Stimulated activated CD8-positive, alpha-beta memory T cell treated with anti-CD3 and anti-CD28 coated beads, Interleukin-15, amount 100 ng/mL, for 24 hours (primary cell): Measurements from ENCODE around the gene BTBD10.
"Not testable (repeated sequence)": the region's sequence is repeated elsewhere in the genome, so short reads cannot be mapped to it uniquely, and the experiment has no call there.

Source experiments
- DNase-seq: peaks from one replicate; pipeline ENCODE4 v3.0.0-alpha.2; 2020; ENCODE audit warnings: low read depth

BTBD10 gene

GRCh38 chr11:13440100-13440855 lies 22.7 kb downstream of the BTBD10 start:
- DNase-seq = no peak

GRCh38 chr11:13438291-13438690 lies 24.7 kb downstream of the BTBD10 start:
- no peak for DNase-seq

GRCh38 chr11:13436836-13437235 lies 26.2 kb downstream of the BTBD10 start:
- DNase-seq = not testable (repeated sequence)

- no peak for DNase-seq
Measured at GRCh38 chr11:13434247-13435205, 28.5 kb downstream of the BTBD10 start.

GRCh38 chr11:13433437-13433836 lies 29.6 kb downstream of the BTBD10 start:
- DNase-seq = no peak

GRCh38 chr11:13429836-13430235 lies 33.2 kb downstream of the BTBD10 start:
- no peak for DNase-seq

- DNase-seq = no peak
Measured at GRCh38 chr11:13429288-13429687, 33.7 kb downstream of the BTBD10 start.

- DNase-seq = no peak
Measured at GRCh38 chr11:13427440-13427839, 35.6 kb downstream of the BTBD10 start.

- no peak for DNase-seq
Measured at GRCh38 chr11:13423372-13423771, 39.6 kb downstream of the BTBD10 start.

GRCh38 chr11:13421561-13421960 lies 41.5 kb downstream of the BTBD10 start:
- no peak for DNase-seq

GRCh38 chr11:13415201-13415600 lies 47.8 kb downstream of the BTBD10 start:
- no peak for DNase-seq

GRCh38 chr11:13405220-13405619 lies 57.8 kb downstream of the BTBD10 start:
- DNase-seq = no peak

GRCh38 chr11:13398335-13398734 lies 64.7 kb downstream of the BTBD10 start:
- DNase-seq = not testable (repeated sequence)

- DNase-seq = no peak
Measured at GRCh38 chr11:13391217-13391616, 71.8 kb downstream of the BTBD10 start.

GRCh38 chr11:13388741-13389140 lies 74.3 kb downstream of the BTBD10 start:
- no peak for DNase-seq

GRCh38 chr11:13386567-13386966 lies 76.5 kb downstream of the BTBD10 start:
- DNase-seq = no peak

GRCh38 chr11:13384908-13385640 lies 77.9 kb downstream of the BTBD10 start:
- no peak for DNase-seq

- DNase-seq = no peak
Measured at GRCh38 chr11:13382751-13383150, 80.3 kb downstream of the BTBD10 start.

GRCh38 chr11:13380731-13381130 lies 82.3 kb downstream of the BTBD10 start:
- DNase-seq = no peak

- no peak for DNase-seq
Measured at GRCh38 chr11:13378316-13378715, 84.7 kb downstream of the BTBD10 start.

GRCh38 chr11:13376838-13377237 lies 86.2 kb downstream of the BTBD10 start:
- DNase-seq = no peak

GRCh38 chr11:13376402-13376801 lies 86.6 kb downstream of the BTBD10 start:
- DNase-seq = no peak
